Nucleus accumbens (tissue), 56 donors: Measurements from ENCODE around the gene PACS2.
A peak's percentile ranks its signal among the peaks of the same experiment; 100 is the strongest.

Experiments
- DNase-seq, 56 donors: peaks; one replicate each; lab custom pipeline; 2025; lab: John Stamatoyannopoulos, UW

Gene PACS2

DNA sequence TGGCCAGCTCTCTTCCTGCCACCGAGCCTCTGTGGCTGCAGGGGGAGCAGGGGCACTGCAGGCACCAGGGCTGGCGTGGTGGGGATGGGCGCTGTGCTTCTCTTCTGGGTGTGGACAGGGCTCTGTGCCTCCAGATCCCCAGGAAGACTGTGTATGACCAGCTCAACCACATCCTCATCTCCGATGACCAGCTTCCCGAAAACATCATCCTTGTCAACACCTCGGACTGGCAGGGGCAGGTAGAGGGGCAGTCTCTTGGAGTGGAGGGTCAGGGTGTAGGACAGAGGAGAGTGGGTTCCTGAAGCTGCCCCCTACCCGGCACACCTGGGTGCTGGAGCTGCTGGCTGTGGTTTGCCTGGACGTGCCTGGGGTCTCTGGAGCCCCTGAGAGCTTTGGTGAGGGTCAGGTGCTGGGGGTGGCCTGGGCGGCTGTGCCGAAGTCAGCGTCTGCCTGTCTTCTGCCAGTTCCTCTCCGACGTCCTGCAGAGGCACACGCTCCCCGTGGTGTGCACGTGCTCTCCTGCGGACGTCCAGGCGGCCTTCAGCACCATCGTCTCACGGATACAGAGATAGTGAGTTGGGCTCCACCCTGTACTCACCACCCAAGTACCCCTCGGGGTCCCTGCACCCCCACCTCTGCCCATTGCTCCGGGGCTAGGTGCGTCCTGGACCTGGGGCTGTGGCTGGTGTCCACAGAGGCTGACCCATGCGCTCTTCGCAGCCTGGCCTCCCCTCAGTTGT is 68.0 kb downstream of the PACS2 start:
- no peak for DNase-seq

DNA sequence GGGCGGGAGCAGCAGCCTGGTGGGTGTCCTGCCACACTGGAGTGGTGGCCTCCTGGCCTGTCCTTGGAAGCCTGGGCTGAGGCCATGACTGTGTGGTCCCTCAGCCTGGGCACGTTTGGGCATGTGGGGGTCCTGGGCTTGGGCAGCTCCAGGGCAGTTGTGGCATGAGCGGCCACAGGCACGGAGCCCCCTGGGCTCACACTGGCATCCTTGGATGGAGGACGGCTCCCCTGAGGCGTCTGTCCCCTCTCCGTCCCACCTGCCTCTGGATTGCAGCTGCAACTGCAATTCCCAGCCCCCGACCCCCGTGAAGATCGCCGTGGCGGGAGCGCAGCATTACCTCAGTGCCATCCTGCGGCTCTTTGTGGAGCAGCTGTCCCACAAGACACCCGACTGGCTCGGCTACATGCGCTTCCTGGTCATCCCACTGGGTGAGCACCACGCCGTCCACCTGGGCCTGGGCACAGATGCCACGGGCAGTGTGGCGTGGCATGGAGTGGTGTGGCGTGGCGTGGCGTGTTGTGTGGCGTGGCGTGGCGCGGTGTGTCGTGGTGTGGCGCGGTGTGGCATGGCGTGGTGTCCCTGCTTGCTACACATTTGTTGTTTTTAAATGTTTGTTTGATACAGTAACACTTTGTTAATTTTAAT is 68.7 kb downstream of the PACS2 start:
- DNase-seq = no peak

DNA sequence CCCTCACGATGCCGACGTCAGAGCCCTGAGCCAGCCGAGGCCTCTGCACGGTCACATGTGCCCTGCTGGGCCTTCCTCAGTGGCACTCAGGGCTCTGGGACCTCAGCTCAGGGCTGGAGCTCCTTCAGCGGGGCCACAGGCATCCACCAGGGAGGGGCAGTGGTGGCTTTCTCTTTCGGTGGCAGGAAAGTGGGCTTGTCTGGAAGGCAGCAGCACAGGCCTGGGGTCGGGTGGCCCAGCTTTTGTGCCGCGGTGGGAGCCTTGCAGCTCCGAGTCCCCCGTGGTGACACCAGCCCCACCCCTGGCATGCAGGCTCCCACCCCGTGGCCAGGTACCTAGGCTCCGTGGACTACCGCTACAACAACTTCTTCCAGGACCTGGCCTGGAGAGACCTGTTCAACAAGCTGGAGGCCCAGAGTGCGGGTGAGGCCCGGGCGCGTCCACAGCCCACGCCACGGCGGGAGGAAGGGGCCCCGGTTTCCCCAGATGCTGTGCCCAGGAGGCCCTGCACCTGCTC is 69.6 kb downstream of the PACS2 start:
- no peak for DNase-seq

DNA sequence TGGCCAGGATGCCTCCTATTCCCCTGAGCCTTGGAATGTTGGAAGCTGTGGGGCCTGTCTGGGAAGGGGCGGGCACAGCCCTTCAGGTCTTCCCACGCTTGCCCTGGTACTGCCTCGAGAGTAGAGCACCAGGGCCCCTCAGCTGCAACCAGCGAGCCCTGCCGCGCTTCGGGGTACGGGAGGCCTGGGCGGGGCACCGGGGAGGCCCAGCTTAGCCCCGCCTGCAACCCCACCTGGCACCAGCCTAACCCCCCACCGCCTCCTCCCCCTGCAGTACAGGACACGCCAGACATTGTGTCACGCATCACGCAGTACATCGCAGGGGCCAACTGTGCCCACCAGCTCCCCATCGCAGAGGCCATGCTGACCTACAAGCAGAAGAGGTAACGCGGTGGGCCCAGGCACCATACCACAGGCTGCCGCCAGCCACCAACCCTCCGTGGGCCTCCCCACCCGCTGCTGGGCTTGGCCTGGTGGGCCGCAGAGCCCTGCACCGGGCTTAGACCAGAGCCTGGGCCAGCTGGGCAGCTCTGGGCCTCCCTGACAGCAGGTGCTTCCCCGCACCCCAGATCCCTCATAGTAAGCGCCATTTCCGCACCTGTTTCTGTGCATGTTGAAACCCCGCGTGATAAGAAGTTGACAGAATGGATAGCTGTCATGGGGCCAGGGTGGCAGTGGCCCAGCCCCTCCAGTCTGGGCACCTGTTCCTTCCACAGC is 70.2 kb downstream of the PACS2 start:
- no peak for DNase-seq

DNA sequence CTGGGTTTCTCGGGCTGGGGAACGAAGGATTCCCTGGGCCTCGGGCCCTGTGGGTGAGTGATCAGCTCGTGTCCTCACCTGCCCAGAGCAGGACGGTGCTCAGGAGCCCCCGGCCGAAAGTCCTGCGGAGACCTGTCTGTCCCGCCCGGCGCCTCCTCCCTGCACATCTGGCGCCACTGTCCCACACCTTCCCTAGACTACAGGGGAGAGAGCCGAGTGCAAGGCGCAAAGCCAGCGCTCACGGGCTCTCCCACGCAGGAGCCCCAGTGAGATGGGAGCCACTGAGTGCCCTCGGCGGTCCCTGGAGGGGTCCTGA is 70.7 kb downstream of the PACS2 start:
- DNase-seq = no peak

DNA sequence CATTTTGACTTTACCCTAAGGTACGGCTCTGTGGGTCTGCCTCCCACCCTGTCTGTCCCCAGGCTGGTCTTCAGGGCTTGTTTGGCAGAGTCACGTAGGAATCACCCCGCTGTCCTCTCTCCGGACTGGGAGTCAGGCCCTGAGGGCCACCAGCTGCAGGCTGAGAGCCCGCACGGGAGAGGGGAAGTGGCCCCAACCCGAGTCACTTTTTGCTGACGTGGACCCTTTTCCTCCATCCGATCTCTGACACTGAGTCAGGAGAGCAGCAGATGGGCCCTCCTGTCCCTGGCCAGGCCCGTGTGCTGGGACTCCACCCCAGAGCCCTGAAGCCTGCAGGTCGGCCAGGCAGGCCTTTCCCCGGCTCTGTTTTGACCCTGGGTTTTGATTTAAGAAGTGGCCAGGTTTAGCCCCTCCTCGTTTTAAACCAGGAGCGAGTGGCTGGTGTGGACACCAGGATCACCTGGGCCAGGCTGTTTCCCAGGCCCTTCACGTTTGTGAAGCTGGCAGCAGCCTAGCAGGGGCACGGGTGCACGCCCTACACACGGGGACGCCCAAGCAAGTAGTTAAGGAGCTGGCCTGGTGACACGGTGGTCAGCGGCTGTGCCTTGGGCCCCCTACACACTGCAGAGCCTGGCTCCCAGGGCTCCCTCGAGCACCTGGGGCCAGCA is 71.3 kb downstream of the PACS2 start:
- DNase-seq = peak in 1 of 56 donors; percentile 16

DNA sequence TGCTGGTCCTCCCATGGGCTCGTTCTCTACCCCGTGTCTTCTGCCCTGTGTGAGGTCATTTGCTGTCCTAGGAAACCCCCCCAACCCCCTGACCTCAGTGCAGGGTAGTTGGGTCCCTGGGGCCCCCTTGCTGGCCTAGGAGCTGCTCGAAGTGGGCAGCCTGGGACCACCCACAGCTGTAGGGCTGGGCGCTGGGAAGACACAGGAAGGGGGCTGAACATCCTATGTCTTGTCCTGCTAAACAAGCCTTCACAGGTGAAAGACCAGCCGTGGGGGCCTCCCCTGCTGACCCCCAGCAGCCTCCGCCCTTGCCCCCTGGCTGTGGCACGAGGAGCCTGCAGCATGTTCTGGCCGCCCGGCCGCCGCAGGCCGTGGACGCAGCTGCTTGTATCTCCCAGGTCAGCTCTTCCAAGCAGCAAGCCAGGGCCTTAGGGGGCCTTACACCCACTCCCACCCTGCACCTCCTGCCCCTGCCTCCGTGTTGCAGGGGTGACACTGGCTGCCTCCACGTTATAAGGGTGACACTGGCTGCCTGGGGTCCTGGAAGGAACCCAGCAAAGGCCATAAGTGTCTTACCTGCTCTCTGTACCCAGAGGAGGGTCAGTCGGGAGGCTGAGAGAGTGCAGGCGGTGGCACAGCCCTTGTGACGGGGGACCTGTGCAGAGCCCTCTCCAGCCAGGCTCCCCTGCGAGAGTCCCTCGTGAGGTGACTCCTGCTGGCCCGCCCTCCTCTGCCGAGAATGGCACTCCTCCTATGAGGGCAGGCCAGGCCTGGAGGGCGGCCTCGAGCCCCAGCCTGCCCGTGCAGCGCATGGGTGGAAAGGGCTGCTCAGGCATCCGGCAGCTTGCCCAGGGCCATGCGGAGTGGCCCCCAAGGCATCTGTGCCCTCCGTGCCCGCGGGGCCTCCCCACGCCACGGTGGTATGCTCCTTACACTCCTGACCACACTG is 72.3 kb downstream of the PACS2 start:
- DNase-seq = no peak

DNA sequence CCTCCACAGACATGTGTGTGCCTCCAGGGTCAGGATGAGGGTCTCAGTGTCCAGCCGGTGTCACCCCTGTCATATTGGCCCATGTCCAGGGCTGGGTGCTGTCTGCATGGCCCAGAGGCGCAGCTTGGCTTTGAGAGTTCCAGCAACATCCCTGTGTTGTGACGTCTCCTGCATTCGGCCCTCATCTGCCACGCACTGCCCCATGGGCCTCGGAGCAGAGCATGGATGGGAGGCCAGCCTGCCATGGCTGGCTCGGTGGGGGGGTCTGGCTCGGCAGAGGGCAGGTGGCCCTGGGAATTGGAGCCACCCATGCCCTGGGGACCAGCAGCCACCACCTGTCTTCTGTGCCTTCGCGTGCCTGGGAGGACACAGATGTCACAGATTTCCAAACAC is 73.0 kb downstream of the PACS2 start:
- no peak for DNase-seq

DNA sequence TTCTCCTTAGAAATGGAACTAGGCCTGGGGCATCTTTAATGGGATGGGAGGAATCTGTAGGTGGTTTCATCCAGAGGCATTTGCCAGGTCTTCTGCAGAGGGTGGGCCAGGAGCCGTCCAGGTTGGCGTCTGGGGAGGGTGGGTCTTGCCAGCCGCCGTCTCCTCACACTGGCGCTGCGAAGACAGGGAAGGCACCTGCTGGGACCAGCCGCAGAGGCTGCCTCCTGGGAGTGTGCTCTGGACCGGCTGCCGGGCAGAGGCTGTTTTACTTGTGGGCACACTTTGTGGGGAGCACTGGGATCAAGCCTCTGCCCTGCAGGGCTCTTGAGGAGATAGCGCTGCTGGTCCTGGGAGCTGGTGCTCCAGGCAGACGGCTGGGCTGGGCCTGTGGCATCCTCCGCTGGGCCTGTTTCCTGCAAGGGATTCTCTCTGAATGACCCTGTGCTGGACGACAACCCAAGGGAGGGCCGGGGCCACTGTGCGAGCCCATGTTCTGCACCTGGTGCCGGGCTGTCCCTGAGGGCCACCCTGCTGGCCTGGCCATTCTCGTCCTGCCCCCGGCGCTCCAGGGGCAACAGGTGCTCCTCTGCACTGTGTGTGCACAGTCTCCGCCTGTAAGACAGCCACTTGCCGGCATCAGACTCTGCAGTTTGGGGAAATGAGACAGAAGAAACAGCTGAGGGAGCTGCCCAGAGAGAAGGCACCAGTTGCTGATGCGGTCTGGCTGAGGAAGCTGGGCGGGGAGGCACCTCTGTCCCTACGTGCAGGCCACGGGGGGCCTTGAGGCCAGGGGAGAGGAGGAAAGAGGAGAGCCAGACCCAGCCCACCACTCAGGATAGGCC is 73.8 kb downstream of the PACS2 start:
- DNase-seq = peak in 2 of 56 donors; percentile 8 to 14

DNA sequence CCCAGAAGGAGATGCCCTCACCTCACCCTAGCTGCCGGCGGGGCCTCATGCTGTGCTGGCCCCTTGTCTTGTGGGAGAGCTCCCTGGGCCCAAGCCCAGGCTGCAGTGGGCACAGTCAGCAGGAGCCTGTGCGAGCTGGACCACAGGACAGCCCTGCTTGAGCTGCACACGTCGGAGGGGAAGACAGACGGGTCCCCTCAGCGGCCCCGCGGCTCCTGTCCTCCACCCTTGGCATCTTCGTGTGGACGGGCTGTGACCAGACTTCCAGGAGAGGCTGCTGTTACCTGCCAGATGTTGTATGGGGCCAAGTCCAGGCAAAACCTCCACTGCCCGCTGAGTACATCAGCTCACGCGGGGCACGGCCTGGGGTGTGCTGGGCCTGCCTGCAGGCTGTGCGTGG is 74.4 kb downstream of the PACS2 start:
- no peak for DNase-seq

DNA sequence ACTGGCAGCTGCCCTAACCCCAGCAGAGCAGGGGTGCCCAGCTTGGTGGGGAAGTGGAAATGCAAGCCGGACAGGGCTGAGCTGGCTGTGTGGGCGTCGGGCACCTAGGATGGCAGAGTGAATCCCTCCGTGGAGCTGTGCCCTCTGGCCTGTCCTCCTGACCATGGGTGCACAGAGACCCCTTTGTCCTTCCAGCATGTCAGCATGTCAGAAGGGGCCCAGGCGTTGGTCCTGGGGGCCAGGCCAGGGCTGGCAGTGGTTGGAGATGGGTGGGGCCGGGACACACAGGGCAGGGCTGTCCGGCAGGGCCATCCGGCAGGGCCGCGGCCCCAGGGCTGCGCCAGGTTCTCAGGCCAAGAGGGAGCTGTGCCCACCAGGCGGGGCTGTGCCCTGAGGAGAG is 75.0 kb downstream of the PACS2 start:
- DNase-seq = peak in 11 of 56 donors; percentile 14 to 47 (median 30)

DNA sequence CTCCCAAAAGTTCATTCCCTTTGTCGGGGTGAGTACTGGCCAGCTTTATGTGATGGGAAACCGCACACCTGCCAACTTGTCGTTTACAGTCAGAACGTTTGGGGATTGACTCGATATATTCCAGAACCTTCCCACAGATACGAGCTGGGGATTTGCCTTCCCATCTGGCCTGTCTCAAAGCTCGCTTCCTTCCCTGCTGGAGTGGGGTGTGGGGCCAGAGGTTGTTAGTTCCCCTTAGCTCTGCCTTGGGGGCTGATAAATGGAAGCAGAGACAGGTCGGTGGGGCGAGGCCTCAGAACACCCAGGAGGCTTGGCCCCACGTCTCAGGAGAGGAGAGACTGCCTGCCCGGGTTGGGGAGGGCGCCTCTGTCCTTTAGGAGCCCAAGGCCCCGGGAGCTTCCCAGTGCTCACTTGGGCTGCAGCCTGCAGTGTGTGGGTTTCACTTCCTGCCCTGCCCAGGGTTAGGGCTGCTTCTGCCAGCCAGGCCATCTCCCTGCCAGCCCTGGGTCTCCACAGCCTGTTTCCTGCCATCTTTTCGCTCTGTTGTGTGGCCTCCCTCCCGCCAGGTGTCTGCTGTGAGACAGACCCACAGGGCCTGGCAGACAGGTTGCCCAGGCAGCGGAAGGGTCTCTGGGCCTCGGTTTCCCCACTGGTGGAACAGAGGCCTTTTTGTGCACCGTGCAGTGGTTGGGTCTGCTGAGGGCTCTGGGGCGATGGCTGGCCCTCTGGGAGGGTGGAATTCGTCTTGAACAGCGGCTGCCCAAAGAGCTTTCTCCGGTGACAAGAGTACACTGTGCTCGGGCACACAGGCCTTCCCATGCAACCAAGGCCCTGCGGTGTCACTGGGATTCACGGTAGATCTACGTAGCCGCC is 75.7 kb downstream of the PACS2 start:
- peak in 2 of 56 donors; percentile 36 to 44 for DNase-seq

DNA sequence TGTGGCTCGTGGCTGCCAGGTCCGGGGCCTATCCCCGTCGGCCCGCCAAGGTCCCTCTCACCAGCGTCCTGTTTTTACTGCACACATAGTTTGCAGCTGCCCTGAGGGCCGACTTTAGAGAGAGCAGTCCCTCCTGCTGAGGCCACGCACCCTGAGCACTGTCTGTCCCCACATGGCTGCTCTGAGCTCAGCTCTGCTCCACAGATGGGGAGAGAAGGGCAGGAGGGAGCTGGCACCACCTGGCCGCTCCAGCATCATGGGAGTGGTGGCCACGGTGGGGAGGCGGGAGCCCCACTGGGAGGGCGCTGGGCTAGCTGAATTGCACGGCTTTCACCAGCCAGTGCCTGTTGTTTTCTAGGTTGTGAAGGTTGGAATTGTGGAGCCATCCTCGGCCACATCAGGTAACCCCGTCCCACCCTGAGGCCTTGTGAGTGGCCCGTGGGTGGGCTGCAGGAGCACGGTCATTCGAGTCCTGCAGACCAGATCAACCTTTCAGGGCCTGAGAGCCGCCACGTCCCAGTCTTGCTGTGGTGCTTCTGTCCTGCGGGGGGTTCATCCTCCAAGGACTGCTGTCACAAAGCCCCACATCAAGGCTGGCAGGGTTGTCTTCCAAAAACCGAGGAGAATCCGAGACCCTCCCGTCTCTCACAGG is 76.4 kb downstream of the PACS2 start:
- no peak for DNase-seq

DNA sequence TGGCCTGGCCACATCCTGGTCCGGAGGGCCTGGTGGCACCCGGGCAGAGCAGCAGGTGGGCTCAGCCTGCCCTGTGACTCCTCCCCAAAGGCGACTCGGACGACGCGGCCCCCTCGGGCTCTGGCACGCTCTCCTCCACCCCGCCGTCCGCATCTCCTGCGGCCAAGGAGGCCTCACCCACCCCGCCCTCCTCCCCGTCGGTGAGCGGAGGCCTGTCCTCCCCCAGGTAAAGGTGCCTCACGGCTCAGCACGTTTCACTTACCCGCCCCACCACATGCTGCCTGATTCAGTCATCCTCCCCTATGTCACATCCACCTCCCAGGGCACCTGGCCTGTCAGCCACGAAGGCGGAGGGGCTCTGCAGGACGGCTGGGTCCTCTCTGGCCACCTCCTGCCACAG is 77.0 kb downstream of the PACS2 start:
- DNase-seq = no peak

DNA sequence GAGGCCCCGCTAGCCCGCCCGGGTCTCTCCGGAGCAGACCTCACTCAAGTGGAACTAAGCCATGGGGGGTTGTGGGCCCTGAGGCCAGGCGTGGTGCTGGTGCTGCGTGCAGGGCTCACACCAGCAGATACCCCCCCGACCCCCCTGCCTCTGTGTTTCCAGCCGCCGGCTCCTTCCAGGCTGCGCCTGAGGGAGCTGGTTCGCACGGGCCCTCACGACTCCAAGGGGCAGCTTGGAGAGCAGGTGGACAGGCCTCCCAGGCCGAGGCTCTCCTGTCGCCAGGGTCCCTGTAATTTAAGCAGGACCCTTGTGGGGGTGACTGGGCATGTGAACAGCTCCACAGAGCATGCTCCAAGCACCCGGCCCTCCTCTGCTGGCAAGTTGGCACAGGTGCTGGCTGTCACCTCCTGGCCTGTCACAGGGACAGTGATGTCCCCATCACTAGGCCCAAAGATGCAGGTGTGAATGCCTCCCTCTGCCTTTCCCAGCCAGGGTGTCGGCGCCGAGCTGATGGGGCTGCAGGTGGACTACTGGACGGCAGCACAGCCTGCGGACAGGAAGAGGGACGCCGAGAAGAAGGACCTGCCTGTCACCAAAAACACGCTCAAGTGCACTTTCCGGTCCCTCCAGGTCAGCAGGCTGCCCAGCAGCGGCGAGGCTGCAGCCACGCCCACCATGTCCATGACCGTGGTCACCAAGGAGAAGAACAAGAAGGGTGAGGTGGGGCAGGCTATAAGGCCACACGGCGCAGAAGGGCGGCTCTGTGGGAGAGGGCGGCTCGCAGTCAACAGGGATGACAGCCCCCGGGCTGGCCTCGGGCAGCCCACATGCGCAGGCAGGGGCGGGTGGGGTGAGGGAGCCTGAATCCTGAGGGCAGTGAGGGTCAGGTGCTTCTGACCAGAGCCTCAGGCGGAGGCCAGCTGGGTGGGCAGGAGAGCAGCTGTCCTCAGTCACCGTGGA is 77.9 kb downstream of the PACS2 start:
- no peak for DNase-seq

DNA sequence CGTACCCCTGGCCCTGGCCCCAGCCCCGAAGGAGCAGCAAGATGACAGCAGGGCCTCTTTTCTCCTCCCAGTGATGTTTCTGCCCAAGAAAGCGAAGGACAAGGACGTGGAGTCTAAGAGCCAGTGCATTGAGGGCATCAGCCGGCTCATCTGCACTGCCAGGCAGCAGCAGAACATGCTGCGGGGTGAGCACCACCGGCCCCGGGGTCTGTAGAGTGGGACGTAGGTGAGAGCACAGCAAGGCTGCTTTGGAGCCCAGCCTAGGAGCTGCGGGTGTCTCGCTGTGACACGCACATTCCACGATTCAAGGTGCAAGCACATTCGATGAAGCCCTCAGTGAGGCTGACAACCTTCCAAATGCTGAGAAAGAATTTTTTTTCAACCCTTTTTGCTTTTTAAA is 78.6 kb downstream of the PACS2 start:
- DNase-seq = no peak
